ENCODE measurements around the gene RND2. TPM values are rescaled to one million over a fixed set of nuclear protein-coding genes. Genes with fewer than 3 reads are reported as not detected.
"Not testable (repeated sequence)": the region's sequence is repeated elsewhere in the genome, so short reads cannot be mapped to it uniquely, and the experiment has no call there.

Gene RND2
- total RNA-seq, 2 donors from 2014 or later = 1.6 to 1.8 TPM

DNA sequence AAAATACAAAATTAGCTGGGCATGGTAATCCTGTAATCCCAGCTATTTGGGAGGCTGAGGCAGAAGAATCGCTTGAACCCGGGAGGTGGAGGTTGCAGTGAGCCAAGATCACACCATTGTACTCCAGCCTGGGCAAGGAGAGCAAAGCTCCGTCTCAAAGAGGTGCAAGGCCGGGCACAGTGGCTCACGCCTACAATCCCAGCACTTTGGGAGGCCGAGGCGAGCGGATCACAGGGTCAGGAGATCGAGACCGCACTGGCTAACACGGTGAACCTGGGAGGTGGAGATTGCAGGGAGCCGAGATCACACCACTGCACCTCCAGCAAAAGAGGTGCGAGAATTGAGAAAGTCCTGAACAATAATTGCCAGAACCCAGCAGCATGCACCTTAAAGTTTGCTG lies 24.1 kb upstream of the RND2 start:
- intact Hi-C loops (cut with DNase I) = not testable (repeated sequence)
- peak; percentile 18 for DNase-seq

DNA sequence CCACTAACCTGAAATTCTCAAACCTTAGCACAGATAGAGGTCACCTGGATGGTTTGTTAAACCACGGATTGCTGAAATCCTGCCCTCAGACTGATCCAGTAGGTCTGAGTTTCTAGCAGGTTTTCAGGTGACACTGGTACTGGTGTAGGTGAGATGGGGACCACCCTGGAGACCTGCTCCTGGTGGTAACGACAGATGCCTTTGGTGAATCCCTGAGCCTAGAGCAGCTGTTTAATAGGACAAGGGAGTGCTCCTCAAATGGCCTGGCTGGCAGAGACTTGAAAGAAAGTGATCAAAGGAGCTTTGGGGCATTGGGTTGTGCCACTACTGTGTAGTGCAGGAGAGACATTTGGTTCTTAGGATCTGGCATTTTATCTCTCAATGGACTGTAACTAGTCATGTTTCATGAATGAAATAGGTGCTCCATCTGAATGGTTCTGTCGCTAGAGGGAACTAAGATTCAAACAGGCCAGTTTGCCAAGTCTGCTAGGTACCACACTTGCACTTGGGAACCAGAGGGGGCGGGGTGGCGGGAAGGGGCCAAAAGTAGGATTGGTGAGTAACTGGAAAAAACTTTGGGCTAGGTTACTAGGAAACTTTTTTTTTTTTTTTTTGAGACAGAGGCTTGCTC lies 21.4 kb upstream of the RND2 start:
- ATAC-seq = no peak
- intact Hi-C loops (cut with DNase I) = no loop called here

More for the DNA sequence above, 24.1 kb upstream of the RND2 start:
- not testable (repeated sequence) for ATAC-seq

DNA sequence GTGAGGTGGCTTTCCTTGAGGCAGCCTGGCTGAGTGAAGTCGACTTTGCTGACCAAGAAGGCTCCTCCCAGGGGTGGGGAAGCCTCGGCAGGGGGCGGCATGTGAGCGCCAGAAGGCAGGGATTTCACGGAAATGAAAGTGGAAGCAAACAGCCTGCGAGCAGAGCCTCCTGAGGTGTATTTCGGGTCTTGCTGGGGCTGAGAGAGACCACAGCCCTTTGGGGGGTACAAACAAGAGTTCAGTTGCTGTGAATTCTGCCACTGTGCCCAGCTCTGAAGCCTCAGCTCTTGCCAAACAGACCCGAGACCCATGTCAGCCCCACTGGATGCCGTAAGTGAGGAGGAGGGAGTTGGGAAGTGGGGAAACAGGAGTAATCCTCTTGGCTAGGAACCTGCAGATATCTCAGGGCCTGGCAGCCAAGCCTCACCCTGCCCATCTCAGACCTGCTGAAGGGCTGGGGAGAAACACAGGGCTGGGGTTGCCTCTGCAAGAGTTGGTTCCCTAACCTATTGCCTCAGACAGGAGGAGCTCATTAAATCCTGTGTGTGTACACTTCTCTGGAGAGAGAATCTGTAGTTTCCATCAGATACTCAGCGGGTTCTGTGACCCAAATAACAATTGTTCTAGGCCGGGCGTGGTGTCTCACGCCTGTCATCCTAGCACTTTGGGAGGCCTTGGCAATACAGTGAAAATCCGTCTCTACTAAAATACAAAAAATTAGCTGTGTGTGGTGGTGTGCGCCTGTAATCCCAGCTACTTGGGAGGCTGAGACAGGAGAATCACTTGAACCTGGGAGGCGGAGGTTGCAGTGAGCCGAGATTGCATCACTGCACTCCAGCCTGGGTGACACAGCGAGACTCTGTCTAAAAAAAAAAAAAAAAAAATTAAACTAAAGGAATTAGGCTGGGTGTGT lies 18.1 kb upstream of the RND2 start, which contains the start of gene IFI35:
TSS of gene IFI35 (plus strand) at position 146 of the 913 bp plus-strand sequence. CDS start at position 310, 164 bp downstream.
- DNase-seq (peak; percentile 88), ATAC-seq (peak; percentile 92 to 96)
- intact Hi-C loops (cut with DNase I) = loop anchor here in 1 of 2 donors (5.0 kb wide), 1 partner anchor 165 kb away; the partner anchor contains the start of gene NBR1

More for the DNA sequence above, 21.4 kb upstream of the RND2 start:
- no peak for DNase-seq

DNA sequence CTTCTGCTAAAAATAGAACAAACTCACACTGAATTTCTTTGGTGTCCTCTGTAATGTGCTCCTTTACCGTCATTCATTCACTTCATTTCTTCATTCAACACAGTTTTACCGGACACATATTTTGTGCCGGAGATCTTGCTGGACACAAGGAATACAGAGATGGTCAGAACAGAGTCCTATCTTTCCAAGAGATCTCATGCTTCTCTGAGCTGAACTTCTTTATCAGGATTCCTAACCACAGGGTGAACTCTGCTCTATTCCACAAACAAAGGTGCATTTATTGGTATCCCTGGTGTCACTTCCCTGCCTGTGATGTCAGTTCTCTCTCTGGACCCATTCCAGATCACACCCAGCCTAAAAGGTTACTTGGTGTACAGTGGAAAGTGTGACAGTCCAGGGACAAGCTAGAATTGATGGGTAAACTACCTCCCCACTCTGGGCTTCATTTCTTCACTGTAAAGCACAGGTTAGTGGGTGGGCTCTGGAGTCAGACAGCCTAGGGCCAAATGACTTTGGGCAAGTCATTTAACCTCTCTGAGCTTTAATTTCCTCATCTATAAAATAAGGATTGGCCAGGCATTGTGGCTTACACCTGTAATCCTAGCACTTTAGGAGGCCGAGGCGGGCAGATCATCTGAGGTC lies 14.2 kb upstream of the RND2 start:
- intact Hi-C loops (cut with DNase I) = no loop called here
- ATAC-seq (no peak), DNase-seq (no peak)

DNA sequence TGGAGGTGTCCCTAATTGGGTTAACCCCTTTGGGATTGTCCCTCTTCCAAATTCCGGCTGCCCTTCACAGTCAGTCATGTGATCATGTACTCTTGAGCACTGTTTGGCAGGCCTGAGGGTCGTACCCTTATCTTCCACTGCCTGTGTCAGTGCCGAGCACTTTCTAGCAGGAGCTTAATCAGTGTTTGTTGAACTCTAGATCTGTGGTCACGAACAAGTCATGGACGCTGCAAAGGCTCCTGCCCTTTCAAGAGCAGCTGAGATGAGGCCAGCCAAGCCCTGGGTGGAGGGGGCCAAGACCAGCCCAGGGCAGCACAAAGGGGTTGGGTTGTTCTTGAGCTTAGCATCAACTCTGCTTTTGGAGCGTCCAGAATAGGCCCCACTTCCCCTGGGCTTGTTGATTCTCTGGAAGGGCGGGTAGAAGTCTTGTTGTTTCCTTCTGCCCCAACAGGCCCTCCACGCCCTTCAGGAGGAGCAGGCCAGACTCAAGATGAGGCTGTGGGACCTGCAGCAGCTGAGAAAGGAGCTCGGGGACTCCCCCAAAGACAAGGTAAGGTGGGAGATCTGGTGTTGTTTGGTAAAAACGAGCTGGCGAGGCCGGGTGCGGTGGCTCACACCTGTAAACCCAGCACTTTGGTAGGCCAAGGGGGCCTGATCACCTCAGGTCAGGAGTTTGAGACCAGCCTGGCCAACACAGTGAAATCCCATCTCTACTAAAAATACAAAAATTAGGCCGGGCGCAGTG lies 13.1 kb upstream of the RND2 start:
- ATAC-seq = peak in 1 of 2 donors; percentile 16
- intact Hi-C loops (cut with DNase I) = no loop called here
- DNase-seq = peak; percentile 49

DNA sequence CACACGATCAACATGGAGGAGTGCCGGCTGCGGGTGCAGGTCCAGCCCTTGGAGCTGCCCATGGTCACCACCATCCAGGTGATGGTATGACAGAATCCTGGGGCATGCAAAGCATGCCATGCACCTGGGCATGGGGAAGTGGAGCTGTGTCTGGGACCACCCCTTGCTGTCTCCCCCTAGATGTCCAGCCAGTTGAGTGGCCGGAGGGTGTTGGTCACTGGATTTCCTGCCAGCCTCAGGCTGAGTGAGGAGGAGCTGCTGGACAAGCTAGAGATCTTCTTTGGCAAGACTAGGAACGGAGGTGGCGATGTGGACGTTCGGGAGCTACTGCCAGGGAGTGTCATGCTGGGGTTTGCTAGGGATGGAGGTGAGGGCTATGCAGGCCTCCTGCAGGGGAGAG lies 11.7 kb upstream of the RND2 start:
- ATAC-seq (no peak), DNase-seq (no peak)
- intact Hi-C loops (cut with DNase I) = no loop called here

DNA sequence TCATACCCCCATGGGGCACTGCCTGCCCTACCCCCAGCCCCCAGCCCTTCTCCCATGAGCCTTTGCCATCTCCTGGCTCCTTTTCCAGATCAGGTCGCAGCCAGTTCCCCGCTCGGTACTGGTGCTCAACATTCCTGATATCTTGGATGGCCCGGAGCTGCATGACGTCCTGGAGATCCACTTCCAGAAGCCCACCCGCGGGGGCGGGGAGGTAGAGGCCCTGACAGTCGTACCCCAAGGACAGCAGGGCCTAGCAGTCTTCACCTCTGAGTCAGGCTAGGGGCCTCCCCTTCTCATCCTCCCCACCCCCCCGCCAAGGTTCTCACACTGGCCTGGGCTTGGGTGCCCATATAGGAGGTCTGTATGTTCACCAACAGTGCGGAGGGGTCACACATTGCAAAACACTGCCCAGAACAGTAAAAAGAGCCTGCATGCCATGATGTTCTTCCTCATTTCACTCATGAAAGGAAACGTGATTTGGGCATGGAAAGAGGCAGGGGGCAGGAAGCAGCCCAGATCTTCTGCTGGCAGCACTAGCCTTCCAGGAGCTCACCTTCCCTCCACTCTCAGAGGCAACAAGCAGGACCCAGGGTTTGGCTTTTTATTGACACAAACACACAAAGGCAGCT lies 10.9 kb upstream of the RND2 start:
- ATAC-seq (peak in 1 of 2 donors; percentile 24), DNase-seq (no peak)
- intact Hi-C loops (cut with DNase I) = no loop called here

DNA sequence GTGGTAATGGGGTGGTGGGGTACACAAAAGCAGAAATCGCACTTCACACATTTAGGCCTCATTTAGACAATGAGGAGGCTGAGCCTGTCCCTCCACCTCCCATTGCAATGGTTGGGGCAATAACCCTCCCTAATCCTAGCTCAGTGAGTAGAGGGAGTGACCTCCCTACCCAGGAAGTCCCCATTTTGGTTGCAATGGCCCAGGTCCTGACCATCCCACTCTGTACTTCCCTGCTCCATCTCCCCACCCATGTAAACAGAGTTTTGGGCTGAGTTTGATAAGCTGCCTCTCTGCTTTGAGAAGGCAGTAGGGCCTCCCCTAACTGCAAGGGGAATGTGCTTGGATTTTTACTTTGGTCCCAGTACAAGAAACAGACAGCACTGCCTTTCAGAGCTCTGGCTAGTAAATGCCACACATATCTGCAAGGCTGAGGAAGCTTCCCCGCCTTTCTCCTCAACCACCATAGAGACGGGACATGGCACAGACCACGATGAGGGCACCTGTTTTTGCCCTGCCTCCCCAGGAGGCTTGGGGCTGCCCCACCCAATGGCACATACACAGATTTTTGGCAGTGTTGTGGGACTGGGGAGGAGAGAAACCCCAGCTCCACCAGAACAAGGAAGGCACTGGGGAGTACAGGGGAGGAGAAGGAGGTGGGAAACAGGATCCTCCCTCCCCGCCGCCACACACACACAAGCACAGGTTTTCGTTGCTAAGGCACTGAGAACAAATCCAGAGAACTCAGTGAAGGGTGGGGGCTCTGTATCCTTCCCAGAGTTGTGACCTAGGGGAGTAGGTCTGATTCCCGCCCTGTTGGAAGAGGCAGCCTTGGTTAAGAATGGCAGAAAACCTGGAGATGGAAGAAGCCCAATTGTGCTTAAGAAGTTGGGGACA lies 10.1 kb upstream of the RND2 start:
- intact Hi-C loops (cut with DNase I) = no loop called here
- DNase-seq = no peak
- ATAC-seq = peak in 1 of 2 donors; percentile 2

DNA sequence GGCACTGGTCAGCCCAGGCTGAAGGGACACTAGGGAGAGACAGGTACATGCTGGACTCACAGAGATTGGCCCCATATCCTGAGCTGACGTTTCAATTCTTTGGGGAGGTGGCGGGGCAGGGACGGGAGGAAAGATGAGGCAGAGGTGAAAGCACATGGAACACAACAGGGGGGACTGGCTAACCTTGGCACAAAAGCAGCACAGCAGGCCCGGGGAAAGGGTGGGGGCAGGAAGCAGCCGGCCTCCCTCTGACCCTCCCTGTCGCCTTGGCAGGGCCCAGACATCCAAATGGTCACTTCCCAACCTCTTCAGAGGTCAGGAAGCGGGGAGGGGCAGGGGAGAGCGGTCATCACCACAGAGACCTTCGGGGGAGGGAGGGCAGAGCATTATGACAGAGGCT lies 9.5 kb upstream of the RND2 start:
- ATAC-seq (peak; percentile 59 to 60), DNase-seq (peak; percentile 87)
- intact Hi-C loops (cut with DNase I) = no loop called here

DNA sequence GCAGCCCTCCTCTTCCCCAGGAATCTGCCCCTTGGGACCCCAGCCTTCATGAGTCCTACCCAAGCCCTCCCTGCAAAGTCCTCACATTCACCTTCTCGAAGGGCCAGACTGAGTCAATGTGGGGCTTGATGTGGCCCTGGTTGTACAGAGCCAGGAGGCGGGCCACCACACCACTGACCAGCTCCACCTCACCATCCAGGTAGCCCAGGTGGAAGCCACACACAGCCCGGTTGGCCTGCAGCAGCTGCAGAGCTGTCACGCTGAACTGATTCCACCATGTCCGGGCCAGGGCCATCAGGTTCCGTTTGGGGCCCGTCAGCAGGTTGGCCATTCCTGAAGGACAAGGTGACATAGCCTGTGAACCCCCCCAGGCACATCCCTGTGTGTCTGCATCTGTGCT lies 8.8 kb upstream of the RND2 start:
- intact Hi-C loops (cut with DNase I) = no loop called here
- ATAC-seq (no peak), DNase-seq (no peak)

DNA sequence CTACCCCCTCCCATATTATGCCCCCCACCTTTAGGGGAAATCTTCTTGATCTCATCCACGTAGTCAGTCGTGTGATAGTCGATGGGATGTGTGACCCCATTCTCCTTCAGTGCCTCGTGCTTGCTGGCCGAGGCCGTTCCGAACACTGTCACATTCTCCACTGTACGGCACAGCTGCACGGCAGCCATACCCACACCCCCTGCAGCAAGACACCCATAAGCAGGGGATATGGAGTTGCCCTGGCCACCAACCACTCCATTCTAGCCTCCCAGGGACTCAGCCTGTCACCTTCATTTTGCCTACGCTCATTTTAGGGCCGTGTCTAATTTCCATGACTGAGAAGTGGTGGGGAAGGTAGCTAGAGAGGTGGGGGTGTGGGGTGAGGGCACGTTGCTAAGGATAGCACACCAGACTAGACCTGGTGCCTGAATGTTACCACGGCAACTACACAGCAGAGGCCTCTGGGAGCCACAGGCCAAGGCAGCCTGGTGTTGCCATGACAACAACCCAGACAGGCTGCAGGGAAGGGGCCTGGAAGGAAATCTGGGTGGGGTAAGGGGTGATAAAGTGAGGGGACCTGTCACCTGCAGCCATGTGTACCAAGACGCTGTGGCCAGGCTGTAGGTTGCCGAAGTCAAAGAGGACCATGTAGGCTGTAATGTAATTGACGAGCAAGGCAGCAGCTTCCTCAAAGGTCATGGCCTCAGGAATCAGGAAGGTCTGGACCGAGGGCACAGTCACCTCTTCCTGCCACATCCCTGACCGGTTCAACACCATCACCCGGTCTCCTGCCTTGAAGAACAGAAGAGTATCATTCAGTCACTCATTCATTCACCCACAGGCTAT lies 6.8 kb upstream of the RND2 start:
- DNase-seq = no peak
- no peak for ATAC-seq
- intact Hi-C loops (cut with DNase I) = no loop called here

DNA sequence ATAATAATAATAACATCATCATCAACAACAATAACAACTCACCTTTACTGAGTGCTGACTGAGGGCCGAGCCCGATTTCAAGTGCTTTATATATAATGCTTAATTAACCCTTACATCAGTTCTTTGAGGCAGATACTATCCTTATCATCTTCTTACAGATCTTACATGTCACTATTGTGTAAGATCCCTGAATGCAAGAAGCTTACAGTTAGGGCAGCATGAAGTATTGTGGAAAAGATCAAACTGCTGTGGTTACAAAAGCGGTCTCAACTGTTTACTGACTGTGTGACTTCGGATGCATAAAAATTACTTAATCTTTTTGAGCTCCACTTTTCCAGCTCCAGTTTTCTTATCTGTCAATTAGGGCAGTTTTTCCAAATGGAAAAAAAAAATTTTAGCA lies 6.1 kb upstream of the RND2 start:
- ATAC-seq = no peak
- intact Hi-C loops (cut with DNase I) = no loop called here

DNA sequence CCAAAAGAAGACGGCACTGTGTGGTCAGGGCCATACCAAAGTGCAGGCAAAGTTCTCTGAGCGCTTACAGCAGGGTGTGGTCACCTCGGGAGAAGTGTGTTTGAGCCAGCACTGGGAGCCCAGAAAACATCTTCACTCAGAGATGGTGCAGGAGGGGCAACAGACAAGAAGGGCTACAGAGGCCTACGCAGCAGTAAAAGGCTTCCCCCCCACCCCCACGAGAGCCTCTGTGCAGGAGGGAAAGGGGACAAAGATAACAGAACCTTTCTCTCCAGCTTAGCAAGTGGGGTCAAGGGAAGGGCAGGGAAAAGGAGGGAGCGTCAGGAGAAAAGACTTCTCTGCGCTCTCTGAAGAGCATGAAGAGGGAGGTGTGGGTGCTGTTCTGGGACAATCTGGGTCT lies 5.6 kb upstream of the RND2 start:
- intact Hi-C loops (cut with DNase I) = no loop called here
- ATAC-seq (no peak), DNase-seq (no peak)

More for the DNA sequence above, 6.1 kb upstream of the RND2 start:
- no peak for DNase-seq

DNA sequence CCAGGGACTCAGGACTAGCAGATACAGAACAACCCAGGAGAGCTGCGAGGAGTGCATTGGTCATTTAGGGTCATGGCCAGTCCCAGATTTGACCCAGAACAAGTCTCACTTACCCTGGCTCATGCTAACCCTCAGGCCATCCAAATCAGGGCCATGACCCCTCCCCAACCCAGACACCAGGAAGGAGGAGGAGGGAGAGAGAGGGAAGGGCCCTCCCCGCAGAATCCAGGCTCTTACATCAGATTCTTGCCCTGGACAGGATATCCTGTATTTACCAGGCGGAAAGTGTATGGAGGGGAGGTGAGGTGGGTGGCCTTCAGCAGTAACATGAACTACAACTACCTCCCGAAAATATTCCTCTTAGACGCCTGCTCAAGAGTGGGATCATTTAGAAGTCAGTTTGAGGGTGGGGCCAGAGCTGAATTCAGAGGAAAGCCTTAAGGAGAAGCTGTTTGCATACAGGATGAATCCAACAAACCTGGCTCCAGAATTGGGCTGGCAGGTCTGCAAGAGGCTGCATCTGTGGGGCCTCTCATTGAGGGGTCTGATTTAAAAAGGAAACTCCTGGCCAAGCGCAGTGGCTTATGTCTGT lies 4.9 kb upstream of the RND2 start:
- DNase-seq = no peak
- no peak for ATAC-seq
- intact Hi-C loops (cut with DNase I) = loop anchor here in 1 of 2 donors (5.0 kb wide), 1 partner anchor 152 kb away; the partner anchor contains the start of gene NBR1

DNA sequence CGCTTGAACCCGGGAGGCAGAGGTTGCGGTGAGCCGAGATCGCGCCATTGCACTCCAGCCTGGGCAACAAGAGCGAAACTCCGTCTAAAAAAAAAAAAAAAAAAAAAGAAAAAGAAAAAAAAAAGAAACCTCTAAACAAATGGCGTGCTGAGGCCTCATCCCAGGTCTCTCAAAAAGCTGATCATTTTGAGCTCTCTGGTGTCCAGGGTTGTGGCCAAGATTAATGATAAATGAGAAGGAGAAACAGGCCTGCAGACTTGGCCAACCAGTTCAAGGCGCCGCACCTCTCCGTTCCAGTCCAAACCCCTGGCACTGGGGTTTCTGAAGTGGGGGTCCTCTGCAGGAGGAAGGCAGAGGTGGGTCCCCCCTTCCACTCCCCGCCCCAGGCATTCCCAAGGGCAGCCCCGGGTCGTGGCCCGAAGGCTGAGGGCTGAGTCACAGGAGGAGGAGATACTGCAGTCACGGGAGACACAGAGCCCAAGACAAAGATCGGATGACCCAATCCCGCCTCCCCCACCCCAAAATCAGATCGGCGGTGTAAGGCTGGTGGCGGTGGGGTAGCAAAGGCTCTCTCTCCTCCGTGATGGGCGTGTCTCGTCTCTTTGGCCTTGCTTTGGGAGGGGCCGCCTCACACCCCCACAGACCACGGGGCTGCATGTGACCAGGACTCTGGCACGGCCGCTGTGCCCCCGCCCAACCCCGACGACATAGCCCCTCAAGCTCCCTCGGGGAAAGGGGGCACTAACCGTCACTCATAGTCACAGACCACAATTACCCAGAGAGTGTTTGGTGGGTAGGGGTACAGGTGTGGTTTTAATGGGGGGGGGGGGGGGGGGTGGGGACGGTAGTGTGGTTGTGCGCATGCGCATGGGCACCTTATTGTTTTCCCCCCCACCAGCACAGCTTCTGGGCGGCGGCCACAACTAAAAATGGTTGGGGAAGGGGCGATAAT lies 4.0 kb upstream of the RND2 start:
- intact Hi-C loops (cut with DNase I) = loop anchor here in 1 of 2 donors (5.0 kb wide), 1 partner anchor 151 kb away; the partner anchor contains the start of gene NBR1
- DNase-seq = peak; percentile 81
- peak; percentile 35 to 40 for ATAC-seq

Data from left cardiac atrium (tissue), 4 donors.